GM18861 (cell line): ENCODE results near the gene C5orf46.
"Not testable (repeated sequence)": the region's sequence is repeated elsewhere in the genome, so short reads cannot be mapped to it uniquely, and the experiment has no call there.

Source experiments
- ATAC-seq: cut with Tn5 transposase; IDR thresholded peaks from one replicate; pipeline ENCODE4 v1.9.1; 2021; ENCODE audit not compliant: unreplicated experiment

Gene C5orf46

DNA sequence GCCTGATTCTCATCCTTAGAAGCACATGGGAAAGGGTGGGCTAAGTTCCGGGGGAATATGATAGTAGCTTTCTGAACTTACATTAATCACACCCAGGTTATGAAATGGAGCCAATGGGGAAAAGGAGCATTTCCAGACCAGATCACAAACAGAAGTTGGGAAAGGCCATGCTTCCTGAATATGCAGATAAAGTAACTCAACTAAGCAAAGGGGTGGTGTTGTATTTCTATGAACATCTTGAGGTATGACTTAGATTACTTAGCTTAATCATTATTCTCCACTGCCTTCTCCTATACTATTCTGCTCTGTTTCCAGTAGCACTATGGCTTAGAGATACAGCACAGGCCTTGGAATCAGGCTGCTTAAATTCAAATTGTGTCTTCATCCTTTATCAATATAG is 10.5 kb downstream of the C5orf46 start:
- no peak for ATAC-seq

DNA sequence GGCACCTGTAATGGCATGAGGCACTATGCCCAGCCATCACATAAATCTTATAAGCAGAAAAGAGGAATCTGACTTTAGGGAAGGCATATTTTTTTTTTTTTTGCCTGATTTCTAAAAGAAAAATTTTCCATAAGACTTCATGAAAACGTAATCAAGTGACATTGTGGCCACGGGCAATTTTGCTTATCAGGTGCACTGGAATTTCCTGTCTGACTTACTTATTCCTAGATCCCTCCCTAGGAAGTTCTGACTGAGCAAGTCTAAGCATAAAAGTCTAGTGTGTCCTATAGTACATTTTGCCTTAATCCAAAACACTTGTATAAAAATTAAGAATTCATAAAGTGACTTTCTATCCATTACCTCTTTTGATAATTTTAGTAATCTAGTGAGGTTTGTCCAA is 12.5 kb downstream of the C5orf46 start:
- no peak for ATAC-seq

DNA sequence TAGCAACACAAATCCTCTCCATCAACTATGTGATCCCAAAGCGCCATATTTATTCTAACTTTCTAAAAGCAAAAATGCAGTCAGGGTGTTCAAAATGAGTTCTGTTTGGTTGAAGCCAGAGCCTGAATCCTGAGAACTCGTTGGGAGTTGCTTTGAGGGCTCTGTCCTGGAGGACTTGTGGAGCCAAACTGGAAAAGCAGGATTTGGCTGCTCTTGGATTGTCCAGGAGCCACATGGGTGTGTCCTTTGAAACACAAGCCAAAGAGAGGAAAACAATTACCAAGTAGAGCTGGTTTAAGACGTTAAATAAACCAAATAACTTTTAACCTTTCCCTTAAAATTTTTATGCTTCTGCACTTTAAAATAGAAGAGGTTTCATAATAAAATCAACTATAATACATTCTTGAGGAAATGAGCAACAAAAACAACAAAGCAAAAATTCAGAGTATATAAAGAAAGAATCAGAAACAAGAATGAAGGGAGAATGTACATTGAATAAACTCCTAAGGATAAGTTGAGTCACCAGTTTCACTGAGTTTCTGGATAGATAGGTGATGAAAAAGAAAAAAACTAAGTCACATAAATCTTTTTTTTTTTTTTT is 13.5 kb downstream of the C5orf46 start:
- ATAC-seq = no peak

DNA sequence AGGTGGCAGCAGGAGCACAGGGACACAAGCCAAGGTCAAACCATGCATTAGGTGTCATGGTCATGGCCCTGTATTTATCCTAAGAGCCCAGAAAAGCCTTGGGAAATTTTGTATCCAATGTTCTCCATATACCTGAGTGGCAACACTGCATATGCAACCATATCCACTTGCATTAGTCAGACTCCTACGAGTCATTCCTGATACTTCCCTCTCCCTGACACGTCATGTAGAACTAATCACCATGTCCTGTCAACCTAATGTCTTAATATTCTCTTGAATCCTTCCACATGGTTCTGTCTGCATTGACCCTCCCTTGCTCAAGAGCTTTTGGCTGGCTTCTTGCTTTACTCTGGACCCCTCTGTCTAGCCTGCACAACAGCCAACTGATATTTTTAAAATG is 18.4 kb downstream of the C5orf46 start:
- ATAC-seq = no peak

DNA sequence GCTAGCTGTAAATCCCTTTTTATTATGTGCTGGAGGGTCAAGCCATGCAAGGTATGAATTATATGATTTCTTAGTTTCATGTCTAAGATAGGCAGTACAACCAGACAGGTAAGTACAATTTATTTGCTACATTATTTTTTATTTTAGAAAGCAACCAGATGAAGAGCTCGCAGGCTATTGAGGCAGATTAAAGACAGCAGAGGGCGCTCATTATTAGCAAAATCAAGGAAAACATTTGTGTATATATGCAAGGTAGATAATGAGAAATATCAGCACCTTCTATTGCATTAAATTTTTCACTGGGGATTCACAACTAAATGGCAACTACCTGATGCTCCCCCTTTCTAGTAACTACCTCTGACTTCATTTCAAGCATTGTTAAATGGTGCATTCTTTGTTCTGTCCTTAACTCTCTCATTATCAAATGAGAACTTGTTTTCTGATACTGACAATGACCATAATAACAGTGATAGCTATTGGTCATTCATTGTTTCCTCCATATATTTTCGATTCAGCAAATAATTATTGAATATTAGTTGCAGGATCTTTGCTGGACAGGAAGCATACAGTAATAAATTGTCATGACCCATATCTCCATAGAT is 19.2 kb downstream of the C5orf46 start:
- no peak for ATAC-seq

DNA sequence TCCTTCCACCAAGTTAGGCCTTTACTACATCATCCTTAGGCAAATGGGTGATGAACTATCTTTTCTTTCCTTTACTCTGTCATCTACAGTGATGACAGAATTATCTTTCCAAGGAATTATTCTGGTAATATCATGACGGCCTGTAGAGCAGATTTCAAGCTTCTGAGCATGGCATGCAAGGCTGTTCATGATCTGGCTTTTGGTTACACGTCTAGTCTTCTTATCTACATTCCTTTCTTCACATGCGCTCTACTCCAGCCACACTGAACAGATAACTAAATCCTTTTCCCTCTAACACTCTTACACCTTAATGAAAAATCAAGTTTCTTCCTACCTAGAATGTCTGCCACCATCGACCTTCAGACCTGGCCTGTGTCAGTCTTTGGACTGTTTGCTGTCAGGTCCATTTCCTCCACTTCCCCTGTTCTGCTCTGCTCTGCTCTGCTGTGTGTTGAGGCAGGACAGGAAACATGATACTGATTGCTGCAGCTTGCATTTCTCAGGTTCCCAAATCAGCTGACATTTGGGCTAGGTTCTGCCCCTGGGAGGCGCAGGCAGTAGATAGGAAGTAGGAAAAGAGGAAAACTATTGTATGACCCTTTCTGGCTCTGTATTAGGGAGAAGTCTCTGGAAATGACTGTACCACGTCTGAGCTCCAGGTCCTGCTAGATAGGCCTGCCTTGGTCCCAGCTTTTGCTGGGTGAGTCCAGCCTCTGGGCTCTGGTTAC is 23.6 kb downstream of the C5orf46 start:
- ATAC-seq = no peak

DNA sequence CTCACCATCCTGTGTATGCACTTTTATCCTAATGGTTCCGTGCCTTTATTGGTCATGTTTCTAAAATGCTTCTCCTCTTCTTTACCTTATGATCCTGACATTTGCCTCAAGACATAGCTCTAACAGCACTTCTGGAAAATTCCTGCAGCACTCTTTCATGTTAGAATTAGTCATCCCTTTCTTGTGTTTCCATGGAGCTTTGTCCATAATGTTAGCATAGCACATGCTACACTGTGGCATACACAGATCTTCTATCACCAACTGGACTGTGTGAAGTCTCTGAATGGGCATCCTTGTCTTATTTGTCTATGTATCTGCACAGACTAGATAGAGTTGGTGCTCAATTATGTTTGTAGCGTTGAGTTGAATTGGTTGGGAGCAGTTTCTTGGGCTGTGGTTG is 25.9 kb downstream of the C5orf46 start:
- ATAC-seq = no peak

DNA sequence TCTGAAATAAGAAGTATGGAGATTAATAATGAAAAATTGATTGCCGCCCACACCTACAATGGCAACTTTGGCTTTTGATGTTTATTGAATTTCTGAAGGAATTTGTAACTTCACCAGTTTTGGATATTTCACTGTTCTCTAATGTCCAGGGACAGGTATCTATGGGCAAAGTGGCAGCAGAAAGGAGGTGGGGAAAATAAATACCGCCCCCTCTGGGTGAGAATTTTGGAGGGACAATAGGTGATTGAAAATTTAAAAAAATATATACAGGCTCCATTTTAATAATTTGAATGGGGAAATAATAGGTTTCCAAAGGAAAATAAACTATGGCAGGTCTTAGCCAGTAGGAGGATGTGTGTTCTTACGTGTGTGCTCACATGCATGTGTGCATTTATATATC is 26.6 kb downstream of the C5orf46 start:
- no peak for ATAC-seq

DNA sequence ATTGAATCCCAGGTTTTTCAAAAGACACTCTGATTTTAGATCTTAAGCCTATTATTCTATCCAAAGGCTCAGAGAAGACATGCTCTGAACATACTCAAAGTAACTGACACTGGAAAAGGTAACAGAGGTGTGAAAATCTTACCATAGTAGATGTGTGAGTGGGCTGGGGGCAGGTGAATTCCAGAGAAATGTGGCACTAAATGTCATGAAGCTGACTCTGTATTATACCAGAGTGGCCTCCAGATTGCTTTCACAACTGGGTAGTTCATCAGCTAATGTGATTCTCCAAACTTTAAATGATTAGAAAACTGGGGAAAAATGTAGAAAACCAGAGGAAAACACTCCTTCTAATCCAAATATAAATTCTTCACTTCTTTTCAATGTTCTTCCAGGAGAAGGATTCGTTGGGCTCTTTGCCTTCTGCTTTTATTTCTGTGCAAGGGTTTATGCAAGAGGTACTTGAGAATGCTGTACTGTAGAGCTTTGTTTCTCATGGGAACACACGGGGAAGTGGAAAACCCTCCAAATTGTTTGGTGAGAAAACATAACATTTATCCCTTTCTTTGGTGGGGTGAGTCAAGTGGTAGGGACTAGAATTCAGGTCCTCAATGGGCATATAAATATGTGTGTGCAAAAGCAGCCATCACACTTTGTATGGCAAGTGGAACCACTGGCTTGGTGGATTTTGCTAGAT is 28.1 kb downstream of the C5orf46 start, which contains the start of gene SCGB3A2:
Gene SCGB3A2 (plus strand): TSS at position 646 of the 694 bp plus-strand sequence. CDS start 93 bp downstream, outside the sequence.
- no peak for ATAC-seq

DNA sequence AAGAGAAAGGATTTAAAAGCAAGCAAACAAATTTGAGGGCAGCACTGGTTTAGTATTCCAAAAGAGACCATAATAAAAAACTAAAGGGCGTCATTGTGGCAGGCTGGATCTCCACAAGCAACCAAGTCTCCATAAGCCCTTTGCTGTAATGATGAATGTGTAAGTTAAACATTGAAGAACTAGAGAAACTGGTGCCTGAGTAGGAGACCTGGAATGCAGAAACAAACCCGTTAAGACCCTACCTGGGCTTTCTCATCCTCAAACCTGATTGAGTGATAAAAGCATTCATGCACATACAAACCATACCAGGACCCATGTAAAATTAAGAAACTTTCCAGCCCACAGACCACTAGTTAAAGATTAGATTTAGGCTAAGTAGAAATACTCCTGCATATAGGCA is 29.7 kb downstream of the C5orf46 start:
- ATAC-seq = no peak

DNA sequence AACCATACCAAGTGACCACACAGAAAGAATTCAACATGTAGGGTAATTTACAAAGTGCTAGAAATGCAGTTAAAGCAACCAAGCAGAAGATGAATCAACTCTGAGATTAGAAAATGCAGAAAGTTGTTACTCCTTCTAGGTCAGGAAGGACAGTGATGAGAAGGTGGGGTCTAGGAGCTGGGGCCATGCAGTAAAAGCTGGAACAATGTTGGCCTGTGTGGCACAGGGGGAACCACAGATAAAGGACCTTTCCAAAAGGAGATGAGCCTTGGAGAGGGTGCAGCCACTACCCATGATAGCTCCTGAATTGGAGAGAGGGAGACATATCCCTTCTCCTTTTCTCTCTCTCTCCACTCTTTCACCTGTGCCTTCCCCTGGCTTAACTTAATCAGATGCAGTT is 30.2 kb downstream of the C5orf46 start:
- no peak for ATAC-seq

DNA sequence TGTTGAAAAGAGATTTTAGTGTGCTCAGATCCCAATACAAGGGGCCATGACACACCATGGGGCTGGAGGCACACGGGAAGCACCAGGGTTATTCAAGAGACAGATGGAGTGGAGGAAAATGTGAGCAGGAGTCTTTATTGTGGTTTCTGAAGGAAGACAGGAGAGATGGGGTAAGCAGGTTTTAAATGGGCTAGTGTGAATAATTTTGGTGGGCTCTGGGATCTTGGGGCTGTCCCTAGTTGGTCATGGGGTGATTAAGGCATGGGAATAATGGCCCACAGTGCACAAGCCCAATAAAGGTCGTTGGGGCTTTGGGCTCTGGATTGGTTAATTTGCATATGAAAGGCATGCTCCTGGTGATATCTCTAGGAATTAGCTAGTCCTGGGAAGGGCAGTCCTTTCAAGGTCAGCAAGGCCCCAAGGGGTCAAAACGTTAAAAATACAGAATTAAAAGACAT is 31.4 kb downstream of the C5orf46 start:
- ATAC-seq = no peak

DNA sequence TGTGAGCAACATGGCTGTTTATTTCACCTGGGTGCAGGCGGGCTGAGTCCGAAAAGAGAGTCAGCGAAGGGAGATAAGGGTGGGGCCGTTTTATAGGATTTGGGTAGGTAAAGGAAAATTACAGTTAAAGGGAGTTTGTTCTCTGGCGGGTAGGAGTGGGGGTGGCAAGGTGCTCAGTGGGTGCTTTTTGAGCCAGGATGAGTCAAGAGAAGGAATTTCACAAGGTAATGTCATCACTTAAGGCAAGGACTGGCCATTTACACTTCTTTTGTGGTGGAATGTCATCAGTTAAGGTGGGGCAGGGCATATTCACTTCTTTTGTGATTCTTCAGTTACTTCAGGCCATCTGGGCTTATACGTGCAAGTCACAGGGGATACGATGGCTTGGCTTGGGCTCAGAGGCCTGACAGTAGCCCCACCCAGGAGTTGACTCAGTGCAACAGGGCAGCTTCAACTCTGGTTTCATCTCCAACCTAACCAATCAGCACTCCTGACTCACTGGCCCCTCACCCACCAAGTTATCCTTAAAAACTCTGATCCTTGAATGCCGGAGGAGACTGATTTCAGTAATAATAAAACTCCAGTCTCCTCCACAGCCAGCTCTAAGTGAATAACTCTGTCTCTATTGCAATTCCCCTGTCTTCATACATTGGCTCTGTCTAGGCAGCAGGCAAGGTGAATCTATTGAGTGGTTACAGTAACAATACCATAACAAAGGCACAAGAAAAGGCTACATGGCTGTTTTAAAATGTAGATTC is 32.0 kb downstream of the C5orf46 start:
- ATAC-seq = not testable (repeated sequence)

DNA sequence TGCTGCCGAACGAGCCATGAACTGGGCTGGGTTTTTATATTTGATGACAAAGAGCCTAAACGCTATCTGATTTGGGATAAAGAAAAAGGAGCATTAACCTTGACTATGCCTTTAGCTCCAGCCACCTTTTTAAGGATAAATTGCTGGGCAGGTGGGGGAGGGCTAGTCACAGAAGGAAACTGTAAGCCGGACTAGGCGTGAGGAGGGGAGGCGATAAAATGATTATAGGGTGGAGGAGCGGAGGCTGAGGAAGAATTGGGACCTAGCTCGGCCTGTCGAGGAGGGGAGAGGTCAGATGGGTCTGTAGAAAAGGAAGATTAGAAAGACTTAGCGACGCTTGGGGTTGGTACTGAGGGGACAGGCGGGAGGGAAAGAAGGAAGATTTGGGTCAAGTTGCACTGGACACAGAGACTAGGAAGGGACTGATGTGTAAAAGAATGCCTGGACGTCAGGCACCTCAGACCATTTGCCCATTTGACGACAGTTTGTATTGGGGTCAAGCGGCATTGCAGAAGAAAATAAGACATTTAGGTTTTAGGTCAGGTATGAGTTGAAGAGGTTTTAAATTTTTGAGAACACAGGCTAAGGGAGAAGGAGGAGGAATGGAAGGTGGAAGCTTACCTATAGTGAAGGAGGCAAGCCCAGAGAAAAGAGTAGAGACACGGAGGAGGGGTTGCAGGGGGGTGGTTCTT is 33.4 kb downstream of the C5orf46 start:
- ATAC-seq = not testable (repeated sequence)

DNA sequence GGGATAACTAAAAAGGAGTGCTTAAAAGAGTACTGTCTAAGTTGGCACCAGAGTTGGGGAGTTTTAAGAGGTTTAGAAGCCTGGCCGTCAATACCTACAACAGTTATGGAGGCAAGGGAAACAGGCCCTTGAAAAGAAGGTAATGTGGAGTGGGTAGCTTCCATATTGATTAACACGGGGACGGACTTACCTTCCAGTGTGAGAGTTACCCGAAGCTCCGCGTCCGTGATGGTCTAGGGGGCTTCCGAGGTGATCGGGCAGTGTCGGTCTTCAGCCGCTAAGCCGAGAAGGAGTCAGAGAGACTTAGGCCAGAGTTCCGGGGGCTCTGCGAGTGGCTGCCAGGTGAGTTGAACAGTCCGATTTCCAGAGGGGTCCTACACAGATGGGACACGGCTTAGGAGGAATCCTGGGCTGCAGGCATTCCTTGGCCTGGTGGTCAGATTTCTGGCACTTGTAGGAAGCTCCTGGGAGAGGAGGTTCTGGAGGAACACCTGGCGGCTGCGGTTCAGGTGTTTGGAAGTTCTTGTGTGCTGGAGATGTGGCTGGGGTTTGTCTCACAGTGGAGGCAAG is 34.3 kb downstream of the C5orf46 start:
- ATAC-seq = not testable (repeated sequence)

DNA sequence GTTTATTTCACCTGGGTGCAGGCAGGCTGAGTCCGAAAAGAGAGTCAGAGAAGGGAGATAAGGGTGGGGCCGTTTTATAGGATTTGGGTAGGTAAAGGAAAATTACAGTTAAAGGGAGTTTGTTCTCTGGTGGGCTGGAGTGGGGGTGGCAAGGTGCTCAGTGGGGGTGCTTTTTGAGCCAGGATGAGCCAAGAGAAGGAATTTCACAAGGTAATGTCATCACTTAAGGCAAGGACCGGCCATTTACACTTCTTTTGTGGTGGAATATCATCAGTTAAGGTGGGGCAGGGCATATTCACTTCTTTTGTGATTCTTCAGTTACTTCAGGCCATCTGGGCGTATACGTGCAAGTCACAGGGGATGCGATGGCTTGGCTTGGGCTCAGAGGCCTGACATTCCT is 36.4 kb downstream of the C5orf46 start:
- ATAC-seq = not testable (repeated sequence)

DNA sequence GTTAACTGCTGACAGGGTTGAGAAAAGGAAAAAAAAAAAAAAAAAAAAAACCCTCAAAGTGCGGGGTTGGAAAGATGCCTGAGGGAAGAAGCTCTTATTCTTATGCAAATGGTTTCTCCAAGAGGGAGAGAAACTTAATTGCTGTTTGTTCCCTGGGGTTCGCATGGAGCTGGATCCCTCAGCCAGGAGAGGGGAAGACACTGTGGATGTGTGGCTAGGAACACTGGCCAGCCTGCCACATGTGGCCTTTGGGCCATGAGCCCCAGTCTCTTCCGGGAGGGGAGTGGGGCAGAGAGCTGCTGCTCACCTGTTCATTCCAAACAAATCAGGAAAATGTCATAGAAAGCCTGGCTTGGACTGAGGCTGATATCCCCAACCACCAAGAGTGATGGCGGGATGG is 37.2 kb downstream of the C5orf46 start:
- no peak for ATAC-seq

DNA sequence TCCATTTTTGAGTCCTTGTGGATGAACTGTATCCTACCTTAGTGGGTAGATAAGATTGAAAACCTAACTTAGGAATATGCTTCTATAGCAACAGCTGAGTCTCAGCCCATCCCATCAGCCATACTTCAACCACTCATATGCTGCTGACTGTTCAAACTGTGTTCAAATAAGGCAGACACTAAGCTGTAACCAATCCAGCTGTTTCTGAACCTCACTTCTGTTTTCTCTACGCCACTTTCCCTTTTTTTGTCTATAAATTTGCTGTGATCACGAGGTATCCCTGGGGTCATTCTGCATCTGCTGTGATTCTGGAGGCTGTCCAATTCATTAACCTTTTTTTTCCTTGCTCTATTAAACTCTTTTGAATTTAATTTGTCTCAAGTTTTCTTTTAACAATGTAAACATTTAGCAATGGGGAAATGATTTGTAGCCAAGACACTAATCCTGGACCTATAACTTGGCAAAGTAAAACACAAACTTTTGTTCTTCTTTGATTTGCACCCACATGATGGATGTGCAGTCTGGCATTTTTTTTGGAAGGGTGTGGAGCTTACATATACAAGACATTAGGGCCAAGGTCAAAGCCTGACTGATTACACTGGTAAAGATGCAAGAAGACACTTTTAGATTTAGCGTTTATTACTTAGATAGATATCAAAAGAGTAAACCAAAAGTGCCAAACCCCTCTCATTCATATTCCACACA is 42.7 kb downstream of the C5orf46 start:
- ATAC-seq = no peak

DNA sequence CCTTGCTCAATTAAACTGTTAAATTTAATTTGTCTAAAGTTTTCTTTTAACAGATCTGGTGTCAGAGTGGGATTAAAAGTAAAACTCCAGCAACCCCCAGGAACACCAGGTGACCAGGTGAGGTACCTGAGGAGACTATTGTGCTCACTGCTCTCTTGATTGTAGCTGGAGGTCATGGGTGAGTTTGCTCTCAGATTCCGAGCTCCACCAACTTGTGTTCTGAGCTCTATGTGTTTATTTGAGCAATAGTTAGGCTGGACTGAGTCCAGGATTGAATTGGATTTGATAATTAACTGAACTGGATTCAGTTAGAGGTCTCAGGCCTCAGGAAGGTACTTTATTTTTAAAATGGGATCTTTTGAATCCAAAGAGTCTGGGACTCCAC is 45.7 kb downstream of the C5orf46 start:
- ATAC-seq = no peak
